GM23338 (cell line): ENCODE data around the gene TMEM45A. TPM values are rescaled to one million over a fixed set of nuclear protein-coding genes. Genes with fewer than 3 reads are reported as not detected.

Experiments
- ATAC-seq: fragments of 200-7000 bp; cut with Tn5 transposase; 3 replicates; pipeline ENCODE4 v1.9.1; 2020
- DNase-seq: peaks from one replicate; pipeline ENCODE4 v3.0.0-alpha.2; 2015; ENCODE audit warnings: low spot score
- H2AFZ ChIP-seq: fragments of 200-600 bp; sonication (generic); 2 replicates; pipeline ENCODE4 v1.8.0; 2016; ENCODE audit warnings: antibody characterized with exemption, mild to moderate bottlenecking, moderate library complexity
- H3F3A ChIP-seq: fragments of 200-600 bp; sonication (generic); replicated peaks from 2 replicates; pipeline ENCODE4 v1.8.0; 2017; ENCODE audit warnings: antibody characterized with exemption, mixed run types, low read depth
- H3K27ac ChIP-seq: fragments of 200-600 bp; sonication (generic); 2 replicates; pipeline ENCODE4 v1.6.1; 2016; ENCODE audit warnings: low read depth
- H3K27me3 ChIP-seq: fragments of 200-600 bp; sonication (generic); 2 replicates; pipeline ENCODE4 v1.8.0; 2016; ENCODE audit warnings: mild to moderate bottlenecking, mixed run types, moderate library complexity; ENCODE audit not compliant: insufficient read depth
- H3K36me3 ChIP-seq: fragments of 200-600 bp; sonication (generic); 2 replicates; pipeline ENCODE4 v1.8.0; 2016; ENCODE audit warnings: mild to moderate bottlenecking; ENCODE audit not compliant: insufficient read depth
- H3K4me1 ChIP-seq: fragments of 200-600 bp; sonication (generic); 2 replicates; pipeline ENCODE4 v1.8.0; 2016; ENCODE audit warnings: mild to moderate bottlenecking, moderate library complexity; ENCODE audit not compliant: insufficient read depth
- H3K4me2 ChIP-seq: fragments of 200-600 bp; sonication (generic); 2 replicates; pipeline ENCODE4 v1.7.1; 2017; ENCODE audit warnings: mixed run types
- H3K4me3 ChIP-seq: fragments of 200-600 bp; sonication (generic); 2 replicates; pipeline ENCODE4 v1.6.1; 2016; ENCODE audit warnings: mixed run types
- H3K79me2 ChIP-seq: fragments of 200-600 bp; sonication (generic); replicated peaks from 2 replicates; pipeline ENCODE4 v1.8.0; 2017; ENCODE audit warnings: mild to moderate bottlenecking; ENCODE audit not compliant: insufficient read depth
- H3K9me2 ChIP-seq: fragments of 200-600 bp; sonication (generic); 2 replicates; pipeline ENCODE4 v1.8.0; 2017; ENCODE audit not compliant: insufficient read depth
- H4K20me1 ChIP-seq: fragments of 200-600 bp; sonication (generic); replicated peaks from 2 replicates; pipeline ENCODE4 v1.8.0; 2017; ENCODE audit warnings: mild to moderate bottlenecking; ENCODE audit not compliant: insufficient read depth
- H3K27ac Mint-ChIP-seq: 2 replicates; pipeline ENCODE4 v1.8.0; 2020; ENCODE audit warnings: inconsistent platforms, mild to moderate bottlenecking, moderate library complexity, mixed read lengths
- H3K27me3 Mint-ChIP-seq: 3 replicates; pipeline ENCODE4 v1.8.0; 2022; ENCODE audit warnings: low read depth, mild to moderate bottlenecking, moderate library complexity, mixed read lengths, inconsistent platforms; ENCODE audit not compliant: insufficient read depth, poor library complexity
- H3K36me3 Mint-ChIP-seq: 3 replicates; pipeline ENCODE4 v1.8.0; 2021; ENCODE audit warnings: low read depth, mild to moderate bottlenecking, inconsistent platforms, moderate library complexity, mixed read lengths
- H3K4me1 Mint-ChIP-seq: 3 replicates; pipeline ENCODE4 v1.8.0; 2020; ENCODE audit warnings: mild to moderate bottlenecking, inconsistent platforms, mixed read lengths
- H3K4me3 Mint-ChIP-seq: 3 replicates; pipeline ENCODE4 v1.8.0; 2021; ENCODE audit warnings: moderate library complexity, mild to moderate bottlenecking, inconsistent platforms, mixed read lengths
- H3K9me3 Mint-ChIP-seq: 3 replicates; pipeline ENCODE4 v1.8.0; 2020; ENCODE audit warnings: moderate library complexity, mild to moderate bottlenecking, inconsistent platforms, mixed read lengths
- CREB1 ChIP-seq: fragments of 250-450 bp; sonication (Bioruptor Pico); IDR thresholded peaks from 2 replicates; pipeline ENCODE4 v1.5.0; 2020; ENCODE audit warnings: low read depth, mild to moderate bottlenecking, moderate library complexity
- CTCF ChIP-seq, 2 experiments: fragments of 200-600 bp in 1 of 2; sonication (generic) in 1 of 2; conservative IDR thresholded peaks; 2 replicates each; pipeline versions ENCODE4 v1.5.1 to v1.6.1; 2016 to 2017; ENCODE audit warnings: antibody characterized with exemption in 2 of 2, low read depth in 2 of 2, mild to moderate bottlenecking in 2 of 2, moderate library complexity in 1 of 2
- EZH2 ChIP-seq: fragments of 200-600 bp; sonication (generic); IDR thresholded peaks from one replicate; pipeline ENCODE4 v1.8.0; 2017; ENCODE audit warnings: antibody characterized with exemption, mild to moderate bottlenecking, low read depth; ENCODE audit not compliant: unreplicated experiment
- EZH2phosphoT487 ChIP-seq: fragments of 200-600 bp; sonication (generic); IDR thresholded peaks from one replicate; pipeline ENCODE4 v1.8.1; 2018; ENCODE audit warnings: antibody characterized with exemption; ENCODE audit not compliant: unreplicated experiment
- JUNB ChIP-seq: IDR thresholded peaks from one replicate; pipeline ENCODE4 v1.6.1; 2016; ENCODE audit warnings: antibody characterized with exemption; ENCODE audit not compliant: unreplicated experiment
- NANOG ChIP-seq: IDR thresholded peaks from 2 replicates; pipeline ENCODE4 v1.6.1; 2016; ENCODE audit warnings: antibody characterized with exemption, borderline replicate concordance
- POLR2AphosphoS5 ChIP-seq: IDR thresholded peaks from 2 replicates; pipeline ENCODE4 v1.6.1; 2016; ENCODE audit warnings: antibody characterized with exemption, low read depth
- STAT1 ChIP-seq: IDR thresholded peaks from one replicate; pipeline ENCODE4 v1.6.1; 2016; ENCODE audit warnings: antibody characterized with exemption; ENCODE audit not compliant: unreplicated experiment
- ZNF114 ChIP-seq: fragments of 250-450 bp; sonication (Bioruptor Pico); IDR thresholded peaks from 2 replicates; pipeline ENCODE4 v1.5.0; 2020; ENCODE audit warnings: mild to moderate bottlenecking, moderate library complexity
- ZNF331 ChIP-seq: fragments of 250-450 bp; sonication (Bioruptor Pico); IDR thresholded peaks from 2 replicates; pipeline ENCODE4 v1.5.0; 2020; ENCODE audit warnings: low read depth, mild to moderate bottlenecking, moderate library complexity
- polyA plus RNA-seq: library from polyadenylated mRNA; unstranded; fragments of >200 nt; fragmentation: Nextera tagmentation; extraction: Ambion mirVana; gene quantifications from 2 replicates; pipeline ENCODE4 v1.2.1, GENCODE V29; 2016
- total RNA-seq: library from RNA; depleted of rRNA; stranded (reverse); fragments of >200 nt; shearing (Covaris generic); gene quantifications from 2 replicates; pipeline ENCODE4 v1.2.3, GENCODE V29; 2014
- TF ChIP-seq, protein P1 (sequence below): fragments of 250-450 bp; sonication (Bioruptor Pico); IDR thresholded peaks from 2 replicates; pipeline ENCODE4 v1.5.0; 2020; ENCODE audit warnings: mild to moderate bottlenecking, moderate library complexity
- TF ChIP-seq, protein P2 (sequence below): IDR thresholded peaks from 2 replicates; pipeline ENCODE4 v1.6.1; 2016; ENCODE audit warnings: antibody characterized with exemption

The TMEM45A gene
- total and polyA plus RNA-seq, 2 experiments from 2014 or later: 6.5 to 12.7 TPM

DNA sequence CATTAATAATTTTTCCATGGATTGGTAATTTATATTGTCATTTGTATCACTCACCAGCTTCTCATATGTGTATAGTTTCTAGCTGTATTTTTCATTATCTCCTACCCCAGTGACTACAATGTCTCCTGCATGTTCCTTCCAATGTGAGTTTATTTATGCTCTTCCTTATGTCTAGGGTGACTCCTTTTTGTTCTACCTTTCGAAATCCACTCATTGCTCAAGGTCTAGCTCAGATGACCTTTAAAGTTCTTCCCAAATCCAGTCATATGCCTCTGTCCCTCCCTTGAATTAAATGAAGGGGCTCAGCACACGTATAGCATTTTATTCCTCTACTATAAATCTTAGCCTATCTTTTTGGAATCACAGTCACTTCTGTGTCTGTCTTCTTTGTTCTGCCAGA lies 53.0 kb downstream of the TMEM45A start (continued):
- TF ChIP-seq, protein P1, sequence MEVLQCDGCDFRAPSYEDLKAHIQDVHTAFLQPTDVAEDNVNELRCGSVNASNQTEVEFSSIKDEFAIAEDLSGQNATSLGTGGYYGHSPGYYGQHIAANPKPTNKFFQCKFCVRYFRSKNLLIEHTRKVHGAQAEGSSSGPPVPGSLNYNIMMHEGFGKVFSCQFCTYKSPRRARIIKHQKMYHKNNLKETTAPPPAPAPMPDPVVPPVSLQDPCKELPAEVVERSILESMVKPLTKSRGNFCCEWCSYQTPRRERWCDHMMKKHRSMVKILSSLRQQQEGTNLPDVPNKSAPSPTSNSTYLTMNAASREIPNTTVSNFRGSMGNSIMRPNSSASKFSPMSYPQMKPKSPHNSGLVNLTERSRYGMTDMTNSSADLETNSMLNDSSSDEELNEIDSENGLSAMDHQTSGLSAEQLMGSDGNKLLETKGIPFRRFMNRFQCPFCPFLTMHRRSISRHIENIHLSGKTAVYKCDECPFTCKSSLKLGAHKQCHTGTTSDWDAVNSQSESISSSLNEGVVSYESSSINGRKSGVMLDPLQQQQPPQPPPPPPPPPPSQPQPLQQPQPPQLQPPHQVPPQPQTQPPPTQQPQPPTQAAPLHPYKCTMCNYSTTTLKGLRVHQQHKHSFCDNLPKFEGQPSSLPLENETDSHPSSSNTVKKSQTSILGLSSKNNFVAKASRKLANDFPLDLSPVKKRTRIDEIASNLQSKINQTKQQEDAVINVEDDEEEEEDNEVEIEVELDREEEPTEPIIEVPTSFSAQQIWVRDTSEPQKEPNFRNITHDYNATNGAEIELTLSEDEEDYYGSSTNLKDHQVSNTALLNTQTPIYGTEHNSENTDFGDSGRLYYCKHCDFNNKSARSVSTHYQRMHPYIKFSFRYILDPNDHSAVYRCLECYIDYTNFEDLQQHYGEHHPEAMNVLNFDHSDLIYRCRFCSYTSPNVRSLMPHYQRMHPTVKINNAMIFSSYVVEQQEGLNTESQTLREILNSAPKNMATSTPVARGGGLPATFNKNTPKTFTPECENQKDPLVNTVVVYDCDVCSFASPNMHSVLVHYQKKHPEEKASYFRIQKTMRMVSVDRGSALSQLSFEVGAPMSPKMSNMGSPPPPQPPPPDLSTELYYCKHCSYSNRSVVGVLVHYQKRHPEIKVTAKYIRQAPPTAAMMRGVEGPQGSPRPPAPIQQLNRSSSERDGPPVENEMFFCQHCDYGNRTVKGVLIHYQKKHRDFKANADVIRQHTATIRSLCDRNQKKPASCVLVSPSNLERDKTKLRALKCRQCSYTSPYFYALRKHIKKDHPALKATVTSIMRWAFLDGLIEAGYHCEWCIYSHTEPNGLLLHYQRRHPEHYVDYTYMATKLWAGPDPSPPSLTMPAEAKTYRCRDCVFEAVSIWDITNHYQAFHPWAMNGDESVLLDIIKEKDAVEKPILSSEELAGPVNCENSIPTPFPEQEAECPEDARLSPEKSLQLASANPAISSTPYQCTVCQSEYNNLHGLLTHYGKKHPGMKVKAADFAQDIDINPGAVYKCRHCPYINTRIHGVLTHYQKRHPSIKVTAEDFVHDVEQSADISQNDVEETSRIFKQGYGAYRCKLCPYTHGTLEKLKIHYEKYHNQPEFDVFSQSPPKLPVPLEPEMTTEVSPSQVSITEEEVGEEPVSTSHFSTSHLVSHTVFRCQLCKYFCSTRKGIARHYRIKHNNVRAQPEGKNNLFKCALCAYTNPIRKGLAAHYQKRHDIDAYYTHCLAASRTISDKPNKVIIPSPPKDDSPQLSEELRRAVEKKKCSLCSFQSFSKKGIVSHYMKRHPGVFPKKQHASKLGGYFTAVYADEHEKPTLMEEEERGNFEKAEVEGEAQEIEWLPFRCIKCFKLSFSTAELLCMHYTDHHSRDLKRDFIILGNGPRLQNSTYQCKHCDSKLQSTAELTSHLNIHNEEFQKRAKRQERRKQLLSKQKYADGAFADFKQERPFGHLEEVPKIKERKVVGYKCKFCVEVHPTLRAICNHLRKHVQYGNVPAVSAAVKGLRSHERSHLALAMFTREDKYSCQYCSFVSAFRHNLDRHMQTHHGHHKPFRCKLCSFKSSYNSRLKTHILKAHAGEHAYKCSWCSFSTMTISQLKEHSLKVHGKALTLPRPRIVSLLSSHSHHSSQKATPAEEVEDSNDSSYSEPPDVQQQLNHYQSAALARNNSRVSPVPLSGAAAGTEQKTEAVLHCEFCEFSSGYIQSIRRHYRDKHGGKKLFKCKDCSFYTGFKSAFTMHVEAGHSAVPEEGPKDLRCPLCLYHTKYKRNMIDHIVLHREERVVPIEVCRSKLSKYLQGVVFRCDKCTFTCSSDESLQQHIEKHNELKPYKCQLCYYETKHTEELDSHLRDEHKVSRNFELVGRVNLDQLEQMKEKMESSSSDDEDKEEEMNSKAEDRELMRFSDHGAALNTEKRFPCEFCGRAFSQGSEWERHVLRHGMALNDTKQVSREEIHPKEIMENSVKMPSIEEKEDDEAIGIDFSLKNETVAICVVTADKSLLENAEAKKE (CRISPR knock-in tag): no peak
- TF ChIP-seq EZH2phosphoT487 (no peak), ZNF114 (CRISPR knock-in tag) (no peak), NANOG (no peak), EZH2 (no peak), JUNB (no peak), POLR2AphosphoS5 (no peak), ZNF331 (no peak), STAT1 (no peak), CREB1 (CRISPR knock-in tag) (no peak)

DNA sequence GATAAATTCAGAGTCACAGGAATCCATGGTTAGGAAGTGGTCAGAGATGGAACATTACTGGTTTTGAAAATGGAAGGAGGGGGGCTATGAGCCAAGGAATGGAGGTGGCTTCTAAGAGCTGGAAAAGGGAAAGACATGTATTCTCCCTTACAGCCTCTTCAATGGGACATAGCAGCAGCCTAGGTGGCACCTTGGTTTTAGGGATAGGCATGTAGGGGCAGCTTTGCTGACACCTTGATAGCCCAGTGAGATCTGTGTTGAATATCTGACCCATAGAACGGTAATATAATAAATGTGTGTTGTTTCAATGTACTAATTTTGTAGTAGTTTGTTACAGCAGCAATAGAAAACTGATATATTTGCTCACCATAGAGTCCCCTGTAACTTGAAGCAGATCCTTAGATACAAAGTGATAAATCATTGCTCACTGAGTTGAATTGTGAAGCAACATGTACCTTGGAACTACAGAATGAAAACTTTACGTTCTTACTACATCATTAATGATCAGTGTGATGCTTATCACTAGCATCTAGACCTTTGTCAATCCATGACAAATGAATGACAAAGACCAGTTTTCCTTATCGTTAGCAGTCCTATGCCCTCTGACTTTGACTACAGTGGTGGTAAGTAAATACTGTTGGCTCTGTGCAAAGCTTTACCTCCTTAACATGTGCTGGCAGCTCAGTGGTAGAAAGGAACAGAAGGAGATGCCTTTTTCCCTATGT lies 53.8 kb downstream of the TMEM45A start:
- Histone ChIP-seq H3K4me2 (no peak overlapping the region), H3K4me1 (no peaks in the 10 kb centered on the region), H2AFZ (no peak overlapping the region), H3F3A (no peaks in the 10 kb centered on the region), H3K27me3 (no peaks in the 10 kb centered on the region), H3K36me3 (no peaks in the 10 kb centered on the region), H3K4me3 (no peak overlapping the region), H3K27ac (no peak overlapping the region), H3K9me2 (no peaks in the 10 kb centered on the region), H4K20me1 (no peaks in the 10 kb centered on the region), H3K79me2 (no peaks in the 10 kb centered on the region)
- ATAC-seq (no peak), DNase-seq (no peak)
- H3K9me3 Mint-ChIP-seq: no peaks in the 10 kb centered on the region
- H3K4me1 Mint-ChIP-seq: no peaks in the 10 kb centered on the region
- H3K27ac Mint-ChIP-seq: no peak overlapping the region
- no peaks in the 10 kb centered on the region for H3K27me3 Mint-ChIP-seq
- no peaks in the 10 kb centered on the region for H3K36me3 Mint-ChIP-seq
- H3K4me3 Mint-ChIP-seq: no peak overlapping the region
- TF ChIP-seq CTCF (conservative IDR thresholded peaks at IDR 0.05; ENCODE audit: low read depth in 2 of 2) (no peak), EZH2phosphoT487 (no peak), STAT1 (no peak), NANOG (no peak), CREB1 (CRISPR knock-in tag) (no peak)
- TF ChIP-seq, protein P2, sequence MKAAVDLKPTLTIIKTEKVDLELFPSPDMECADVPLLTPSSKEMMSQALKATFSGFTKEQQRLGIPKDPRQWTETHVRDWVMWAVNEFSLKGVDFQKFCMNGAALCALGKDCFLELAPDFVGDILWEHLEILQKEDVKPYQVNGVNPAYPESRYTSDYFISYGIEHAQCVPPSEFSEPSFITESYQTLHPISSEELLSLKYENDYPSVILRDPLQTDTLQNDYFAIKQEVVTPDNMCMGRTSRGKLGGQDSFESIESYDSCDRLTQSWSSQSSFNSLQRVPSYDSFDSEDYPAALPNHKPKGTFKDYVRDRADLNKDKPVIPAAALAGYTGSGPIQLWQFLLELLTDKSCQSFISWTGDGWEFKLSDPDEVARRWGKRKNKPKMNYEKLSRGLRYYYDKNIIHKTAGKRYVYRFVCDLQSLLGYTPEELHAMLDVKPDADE: no peak
